Smooth muscle cell of the pulmonary artery (primary cell): ENCODE data around the gene PPP2R5C. TPM values are rescaled to one million over a fixed set of nuclear protein-coding genes. Genes with fewer than 3 reads are reported as not detected.

Experiments
- total RNA-seq: library from RNA; depleted of rRNA; stranded (reverse); fragments of >200 nt; gene quantifications from 2 replicates; pipeline ENCODE4 v1.2.3, GENCODE V29; 2014

PPP2R5C gene
- total RNA-seq, result 63.7 and 80.0 TPM in 2 replicates

DNA sequence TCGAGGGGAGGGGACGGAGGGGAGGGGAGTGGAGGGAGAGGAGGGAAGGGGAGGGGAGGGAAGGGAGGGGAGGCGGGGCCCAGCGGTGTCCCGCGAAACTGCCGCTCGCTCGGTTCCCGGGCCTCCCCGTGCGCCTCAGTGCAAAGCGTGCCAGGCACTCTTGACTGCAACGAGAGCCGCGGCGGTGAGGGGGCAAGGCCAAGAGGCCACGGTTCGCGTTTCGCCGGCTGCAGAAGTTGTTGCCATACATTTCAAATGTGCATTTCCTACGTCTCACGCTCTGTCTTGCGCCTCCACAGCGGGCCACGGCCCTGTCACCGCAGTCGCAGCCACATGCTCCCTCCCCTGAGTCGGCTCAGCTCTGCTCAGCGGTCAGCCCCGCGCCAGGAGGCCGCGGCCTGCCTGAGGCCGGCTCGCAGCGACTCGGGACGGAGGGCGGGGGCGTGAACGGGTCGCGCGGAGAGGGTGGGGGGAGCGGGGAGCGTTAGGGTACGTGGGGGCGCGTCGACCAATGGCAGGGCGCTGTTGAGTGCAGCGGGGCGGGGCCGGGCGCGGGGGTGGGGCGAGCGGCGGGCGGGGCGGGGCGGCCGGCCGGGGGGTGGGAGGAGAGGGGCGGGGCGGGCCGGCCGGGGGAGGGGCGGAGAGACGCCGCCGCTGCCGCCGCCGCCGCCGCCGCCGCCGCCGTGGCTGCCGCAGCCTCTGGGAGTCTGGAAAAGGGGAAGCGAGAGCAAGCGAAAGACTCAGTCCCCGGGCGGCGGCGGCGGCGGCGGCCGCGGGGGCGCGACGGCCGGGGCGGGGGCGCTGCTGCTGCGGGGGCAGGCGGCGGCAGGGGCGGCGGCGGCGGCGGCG, at the start of gene PPP2R5C:
Gene PPP2R5C, plus strand, starts transcription at position 678 of the 849 bp plus-strand sequence. CDS start 185 bp downstream, outside the sequence.

DNA sequence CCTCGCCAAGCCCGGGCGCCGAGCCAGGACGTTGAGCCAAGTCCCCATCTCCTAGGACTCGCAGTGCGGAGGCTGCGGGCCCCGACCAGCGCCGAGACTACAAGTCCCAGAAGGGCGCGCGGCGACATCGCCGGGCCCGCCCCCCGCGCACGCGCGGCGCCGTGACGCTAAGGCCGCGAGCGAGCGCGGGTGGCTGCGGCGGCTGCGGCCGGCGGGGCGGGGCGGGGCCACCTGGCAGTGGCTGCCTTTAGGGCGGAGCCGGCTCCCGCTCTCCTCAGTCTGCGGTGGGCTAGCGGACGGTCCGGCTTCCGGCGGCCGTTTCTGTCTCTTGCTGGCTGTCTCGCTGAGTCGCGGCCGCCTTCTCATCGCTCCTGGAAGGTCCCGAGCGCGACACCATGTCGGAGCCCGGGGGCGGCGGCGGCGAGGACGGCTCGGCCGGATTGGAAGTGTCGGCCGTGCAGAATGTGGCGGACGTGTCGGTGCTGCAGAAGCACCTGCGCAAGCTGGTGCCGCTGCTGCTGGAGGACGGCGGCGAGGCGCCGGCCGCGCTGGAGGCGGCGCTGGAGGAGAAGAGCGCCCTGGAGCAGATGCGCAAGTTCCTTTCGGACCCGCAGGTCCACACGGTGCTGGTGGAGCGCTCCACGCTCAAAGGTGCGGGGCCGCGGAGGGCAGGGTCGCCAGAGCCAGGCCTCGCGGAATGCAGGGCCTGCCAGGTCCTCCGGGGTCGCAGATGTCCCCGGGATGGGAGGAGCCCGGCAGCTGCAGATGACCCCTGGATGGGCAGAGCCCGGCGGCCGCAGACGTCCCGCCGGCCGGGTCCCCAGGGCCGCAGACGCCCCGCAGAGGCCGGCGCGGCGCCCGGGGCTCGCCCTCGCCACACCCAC, 203.0 kb downstream of the PPP2R5C start, which contains the start of gene DYNC1H1:
Gene DYNC1H1, plus strand, starts transcription at position 277 of the 884 bp plus-strand sequence. Its CDS starts 119 bp downstream, at position 396.

Other genes with a start within 250 kb of the PPP2R5C start
- gene DIO3, start 200.2 kb upstream of the PPP2R5C start, total RNA-seq, result 0.13 and 1.1 TPM in 2 replicates
- 1,336 and 1,508 TPM in 2 replicates for gene DYNC1H1, start 202.9 kb downstream of the PPP2R5C start, total RNA-seq